ENCODE results near the gene PHF8.

DNA sequence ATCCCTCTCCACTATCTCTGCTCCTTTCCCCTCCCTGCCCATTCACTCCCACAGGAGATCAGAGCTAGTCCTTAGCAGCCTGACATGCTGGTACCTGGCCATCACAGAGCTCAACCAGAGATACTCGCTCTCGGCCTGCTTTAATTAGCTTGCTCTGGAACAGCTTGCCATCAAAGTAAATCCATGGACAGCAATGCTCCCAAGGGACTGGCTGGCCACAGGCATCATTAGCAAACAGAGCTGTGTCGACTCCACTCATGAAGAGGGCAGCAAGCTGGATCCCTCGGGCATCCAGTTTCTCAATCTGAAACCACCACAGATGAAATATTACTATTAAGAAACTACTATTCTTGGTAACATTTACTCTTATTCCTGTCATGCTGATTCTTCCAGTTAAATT is 43.4 kb upstream of the PHF8 start:
- TF ChIP-seq, protein P1, sequence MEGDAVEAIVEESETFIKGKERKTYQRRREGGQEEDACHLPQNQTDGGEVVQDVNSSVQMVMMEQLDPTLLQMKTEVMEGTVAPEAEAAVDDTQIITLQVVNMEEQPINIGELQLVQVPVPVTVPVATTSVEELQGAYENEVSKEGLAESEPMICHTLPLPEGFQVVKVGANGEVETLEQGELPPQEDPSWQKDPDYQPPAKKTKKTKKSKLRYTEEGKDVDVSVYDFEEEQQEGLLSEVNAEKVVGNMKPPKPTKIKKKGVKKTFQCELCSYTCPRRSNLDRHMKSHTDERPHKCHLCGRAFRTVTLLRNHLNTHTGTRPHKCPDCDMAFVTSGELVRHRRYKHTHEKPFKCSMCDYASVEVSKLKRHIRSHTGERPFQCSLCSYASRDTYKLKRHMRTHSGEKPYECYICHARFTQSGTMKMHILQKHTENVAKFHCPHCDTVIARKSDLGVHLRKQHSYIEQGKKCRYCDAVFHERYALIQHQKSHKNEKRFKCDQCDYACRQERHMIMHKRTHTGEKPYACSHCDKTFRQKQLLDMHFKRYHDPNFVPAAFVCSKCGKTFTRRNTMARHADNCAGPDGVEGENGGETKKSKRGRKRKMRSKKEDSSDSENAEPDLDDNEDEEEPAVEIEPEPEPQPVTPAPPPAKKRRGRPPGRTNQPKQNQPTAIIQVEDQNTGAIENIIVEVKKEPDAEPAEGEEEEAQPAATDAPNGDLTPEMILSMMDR (IDR thresholded peaks at IDR 0.05) = no peak
- TF ChIP-seq POLR2A (IDR thresholded peaks at IDR 0.05) = no peak
